CD4-positive, alpha-beta T cell (primary cell): Measurements from ENCODE around the gene SLC17A9. TPM values are rescaled to one million over a fixed set of nuclear protein-coding genes. Genes with fewer than 3 reads are reported as not detected.

Experiments used
- ATAC-seq: fragments of 200-7000 bp; cut with Tn5 transposase; one replicate; pipeline ENCODE4 v1.10.0; 2022; ENCODE audit warnings: mild to moderate bottlenecking; ENCODE audit not compliant: poor library complexity
- CTCF ChIA-PET: fragments of 350-600 bp; sonication (Branson Sonifier 250); formaldehyde crosslinking; loops from one replicate; lab custom pipeline; 2021; ENCODE audit warnings: antibody characterized with exemption, inconsistent platforms; lab: Charles Lee
- POLR2A ChIA-PET: fragments of 350-600 bp; sonication (Branson Sonifier 250); formaldehyde crosslinking; loops from one replicate; lab custom pipeline; 2021; ENCODE audit warnings: antibody characterized with exemption, inconsistent platforms; lab: Charles Lee
- DNase-seq, 14 experiments: peaks; one replicate each; pipeline ENCODE4 v3.0.0-alpha.2; 2013 to 2020; ENCODE audit warnings: mixed read lengths in 2 of 14
- H3K27ac ChIP-seq, 2 donors: one replicate each; pipeline versions ENCODE4 v1.5.1 to v1.7.0; 2013; ENCODE audit warnings: low read length in 2 of 2, low read depth in 1 of 2, mild to moderate bottlenecking in 1 of 2
- H3K27me3 ChIP-seq, 2 experiments: 1 replicate in 1 of 2; 2 replicates in 1 of 2; pipeline versions ENCODE4 v1.6.1 to v1.7.0; 2013; ENCODE audit warnings: low read length in 2 of 2, control low read depth in 1 of 2, mild to moderate bottlenecking in 1 of 2, moderate library complexity in 1 of 2; ENCODE audit not compliant: insufficient read depth in 2 of 2, control insufficient read depth in 1 of 2
- H3K36me3 ChIP-seq: one replicate; pipeline ENCODE4 v1.6.1; 2013; ENCODE audit warnings: low read length, control low read depth; ENCODE audit not compliant: insufficient read depth
- H3K4me1 ChIP-seq: one replicate; pipeline ENCODE4 v1.6.1; 2013; ENCODE audit warnings: low read length, control low read depth; ENCODE audit not compliant: insufficient read depth
- H3K4me3 ChIP-seq: one replicate; pipeline ENCODE4 v1.5.1; 2013; ENCODE audit warnings: mild to moderate bottlenecking, low read length, moderate library complexity
- H3K9me3 ChIP-seq, 2 experiments: 1 replicate in 1 of 2; 2 replicates in 1 of 2; pipeline versions ENCODE4 v1.6.1 to v1.7.0; 2013; ENCODE audit warnings: low read length in 2 of 2, mild to moderate bottlenecking in 2 of 2, control low read depth in 1 of 2, moderate library complexity in 1 of 2; ENCODE audit not compliant: control insufficient read depth in 1 of 2, insufficient read depth in 1 of 2
- H3K27ac Mint-ChIP-seq: one replicate; pipeline ENCODE4 v1.8.0; 2020; ENCODE audit warnings: mixed read lengths
- H3K27me3 Mint-ChIP-seq: one replicate; pipeline ENCODE4 v1.8.0; 2021; ENCODE audit warnings: mixed read lengths
- H3K36me3 Mint-ChIP-seq: one replicate; pipeline ENCODE4 v1.8.0; 2021; ENCODE audit warnings: low read depth, mixed read lengths
- H3K4me1 Mint-ChIP-seq: one replicate; pipeline ENCODE4 v1.8.0; 2021; ENCODE audit warnings: low read depth, mixed read lengths
- H3K4me3 Mint-ChIP-seq: one replicate; pipeline ENCODE4 v1.8.0; 2020; ENCODE audit warnings: mild to moderate bottlenecking, mixed read lengths
- H3K9me3 Mint-ChIP-seq: one replicate; pipeline ENCODE4 v1.8.0; 2020; ENCODE audit warnings: mixed read lengths
- intact Hi-C, 2 experiments: fragments of 100-400 bp; cut with DNase I in 1 of 2; cut with micrococcal nuclease in 1 of 2; formaldehyde crosslinking; loops; one replicate each; pipeline versions ENCODE4 v1.15.1 to v1.9.0; 2023 to 2025; cut with DNase I, micrococcal nuclease
- total RNA-seq, 174 experiments: library from RNA in 2 of 174; stranded (reverse) in 2 of 174; gene quantifications; one replicate each; pipeline ENCODE4 v1.2.3 and lab custom pipeline; 2021 to 2026
- TF ChIP-seq, protein P1 (sequence below): fragments of 200-600 bp; IDR thresholded peaks from one replicate; pipeline ENCODE4 v1.8.0; 2022; ENCODE audit warnings: antibody characterized with exemption, mild to moderate bottlenecking

SLC17A9 gene
- total RNA-seq, 2 experiments from 2014 or later: 3.5 to 5.5 TPM

DNA sequence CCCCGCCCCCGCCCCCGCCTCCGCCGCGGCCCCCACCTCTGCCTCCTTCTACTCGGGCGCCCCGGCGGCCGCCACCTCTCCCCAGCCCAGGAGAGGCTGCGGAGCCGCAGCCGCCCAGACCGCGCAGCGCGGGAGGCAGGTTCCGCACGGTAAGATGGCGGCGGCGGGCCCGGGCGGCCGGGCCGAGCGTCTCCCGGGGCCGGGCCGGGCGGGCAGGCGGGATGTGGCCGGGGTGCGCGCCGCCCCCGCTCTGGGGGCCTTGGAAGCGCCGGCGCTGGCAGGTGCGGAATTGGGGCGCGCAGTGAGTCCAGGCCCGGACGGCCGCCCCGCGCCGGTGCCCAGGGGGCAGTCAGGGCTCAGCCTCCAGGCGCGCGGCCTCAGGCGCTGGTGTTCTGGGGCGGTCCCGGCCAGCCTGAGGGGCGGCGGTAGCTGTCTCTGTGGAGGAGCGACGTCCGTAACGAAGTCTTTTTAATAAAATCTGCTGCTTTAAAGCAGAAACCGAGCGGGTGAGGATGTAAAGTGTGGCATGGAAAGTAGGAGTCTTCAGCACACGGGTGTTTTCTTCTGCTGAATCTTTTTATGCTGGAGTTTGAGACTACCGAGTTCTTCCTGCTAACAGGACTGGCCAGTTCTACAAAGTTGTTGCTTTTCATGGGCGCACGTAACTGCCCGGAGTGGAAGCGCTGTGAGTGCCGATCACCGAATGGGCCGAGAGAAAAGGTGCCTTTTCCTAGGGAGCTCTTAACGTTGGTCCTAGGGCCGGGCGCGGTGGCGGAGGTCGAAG is 14.2 kb upstream of the SLC17A9 start, which contains the start of gene GID8:
GID8 (plus strand) TSS at position 43 of the 784 bp plus-strand sequence. CDS start 3,356 bp downstream, outside the sequence.
- TF ChIP-seq, protein P1, sequence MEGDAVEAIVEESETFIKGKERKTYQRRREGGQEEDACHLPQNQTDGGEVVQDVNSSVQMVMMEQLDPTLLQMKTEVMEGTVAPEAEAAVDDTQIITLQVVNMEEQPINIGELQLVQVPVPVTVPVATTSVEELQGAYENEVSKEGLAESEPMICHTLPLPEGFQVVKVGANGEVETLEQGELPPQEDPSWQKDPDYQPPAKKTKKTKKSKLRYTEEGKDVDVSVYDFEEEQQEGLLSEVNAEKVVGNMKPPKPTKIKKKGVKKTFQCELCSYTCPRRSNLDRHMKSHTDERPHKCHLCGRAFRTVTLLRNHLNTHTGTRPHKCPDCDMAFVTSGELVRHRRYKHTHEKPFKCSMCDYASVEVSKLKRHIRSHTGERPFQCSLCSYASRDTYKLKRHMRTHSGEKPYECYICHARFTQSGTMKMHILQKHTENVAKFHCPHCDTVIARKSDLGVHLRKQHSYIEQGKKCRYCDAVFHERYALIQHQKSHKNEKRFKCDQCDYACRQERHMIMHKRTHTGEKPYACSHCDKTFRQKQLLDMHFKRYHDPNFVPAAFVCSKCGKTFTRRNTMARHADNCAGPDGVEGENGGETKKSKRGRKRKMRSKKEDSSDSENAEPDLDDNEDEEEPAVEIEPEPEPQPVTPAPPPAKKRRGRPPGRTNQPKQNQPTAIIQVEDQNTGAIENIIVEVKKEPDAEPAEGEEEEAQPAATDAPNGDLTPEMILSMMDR: no peak
- ATAC-seq: peak; percentile 37
- Mint-ChIP-seq H3K4me3 (peak within 1 kb of the TSS; percentile 96), H3K4me1 (peaks cover 37% of the 10 kb centered on the region), H3K27ac (peak within 1 kb of the TSS; percentile 92), H3K9me3 (no peaks in the 10 kb centered on the region), H3K36me3 (peaks cover 43% of the 10 kb centered on the region), H3K27me3 (no peaks in the 10 kb centered on the region)
- no peaks in the 10 kb centered on the region for H3K9me3 ChIP-seq
- peaks cover 37% of the 10 kb centered on the region for H3K36me3 ChIP-seq
- CTCF ChIA-PET: interaction anchor here (1.1 to 1.8 kb wide), 4 partner anchors 17 to 71 kb away, joined by 3 to 6 read pairs (median 4); no protein-coding TSS in a partner anchor
- no peaks in the 10 kb centered on the region for H3K27me3 ChIP-seq
- peak in 6 of 14 experiments; percentile 32 to 54 (median 44) for DNase-seq
- intact Hi-C loops: loop anchor here (1.0 to 10.0 kb wide), 6 partner anchors 16 to 531 kb away; partner anchors contain the start of genes ARFGAP1 (in 1 of the 2), CABLES2 (in 1 of the 2) and YTHDF1 (in 1 of the 2)
- peak within 1 kb of the TSS; percentile 84 to 87 for H3K27ac ChIP-seq
- peak within 1 kb of the TSS; percentile 99 for H3K4me3 ChIP-seq
- POLR2A ChIA-PET: interaction anchor here (1.0 to 5.1 kb wide), 12 partner anchors 10 to 552 kb away, joined by 3 to 69 read pairs (median 6); partner anchors contain the start of genes DIDO1, OGFR, RPS21 and SLC17A9
- peaks cover 64% of the 10 kb centered on the region for H3K4me1 ChIP-seq

- no peak overlapping the region for H3K27ac ChIP-seq
- H3K4me1 ChIP-seq: peaks cover 39% of the 10 kb centered on the region
- no peaks in the 10 kb centered on the region for H3K27me3 ChIP-seq
- Mint-ChIP-seq H3K4me1 (peaks cover 44% of the 10 kb centered on the region), H3K4me3 (peak overlapping the region; percentile 38), H3K27me3 (no peaks in the 10 kb centered on the region), H3K27ac (no peak overlapping the region), H3K36me3 (peaks cover 65% of the 10 kb centered on the region), H3K9me3 (no peaks in the 10 kb centered on the region)
- no peak for DNase-seq
- ATAC-seq: no peak
- no peaks in the 10 kb centered on the region for H3K9me3 ChIP-seq
- POLR2A ChIA-PET: no interaction called here
- H3K36me3 ChIP-seq: peaks cover 45% of the 10 kb centered on the region
- H3K4me3 ChIP-seq: no peak overlapping the region
- TF ChIP-seq, protein P1: no peak
- CTCF ChIA-PET: no interaction called here
- intact Hi-C loops: no loop called here
These were observed 11.6 kb upstream of the SLC17A9 start for GRCh38 chr20:62940875-62941274.

DNA sequence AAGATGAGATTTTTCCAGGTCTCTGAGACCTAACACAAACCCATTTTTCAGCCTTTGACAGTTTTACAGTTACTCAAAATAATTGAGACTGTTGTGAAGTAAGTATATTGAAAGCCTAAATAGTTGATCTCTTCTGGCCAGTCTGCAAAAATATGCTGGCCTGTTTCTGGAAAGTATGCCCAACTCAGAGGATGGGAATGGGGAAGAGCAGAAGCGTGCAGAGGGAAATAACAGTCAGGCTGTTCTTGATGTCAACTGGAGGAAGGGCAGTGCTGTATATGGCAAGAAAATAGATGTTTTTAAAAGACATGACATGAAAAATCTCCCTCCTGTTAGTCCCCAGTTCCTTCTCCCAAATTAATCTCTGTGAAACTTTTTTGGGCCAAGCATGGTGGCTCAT is 10.7 kb upstream of the SLC17A9 start:
- Mint-ChIP-seq H3K36me3 (peaks cover 72% of the 10 kb centered on the region), H3K4me3 (no peak overlapping the region), H3K27ac (no peak overlapping the region), H3K9me3 (no peaks in the 10 kb centered on the region), H3K27me3 (no peaks in the 10 kb centered on the region), H3K4me1 (peaks cover 42% of the 10 kb centered on the region)
- ChIA-PET CTCF (no interaction called here), POLR2A (interaction anchor here (1.1 kb wide), 1 partner anchor 23 kb away, joined by 4 read pairs; no protein-coding TSS in a partner anchor)
- Histone ChIP-seq H3K36me3 (peaks cover 54% of the 10 kb centered on the region), H3K27me3 (no peaks in the 10 kb centered on the region), H3K9me3 (no peaks in the 10 kb centered on the region), H3K27ac (no peak overlapping the region), H3K4me1 (peaks cover 30% of the 10 kb centered on the region), H3K4me3 (no peak overlapping the region)
- ATAC-seq (no peak), DNase-seq (no peak)
- intact Hi-C loops: no loop called here
- TF ChIP-seq, protein P1: no peak
